GM12878 (cell line): ENCODE results near the gene CCL11. TPM values are rescaled to one million over a fixed set of nuclear protein-coding genes. Genes with fewer than 3 reads are reported as not detected.

Experiments used
- ATAC-seq: fragments of 200-7000 bp; cut with Tn5 transposase; 3 replicates; pipeline ENCODE4 v1.9.1; 2020; ENCODE audit warnings: mild to moderate bottlenecking, moderate library complexity
- BruUV-seq: library from RNA; stranded (reverse); fragments of 400-500 nt; replicated peaks from 2 replicates; lab custom pipeline; 2021; lab: Mats Ljungman, UMichigan
- CTCF ChIA-PET: fragments of 300-600 bp; sonication (Branson Sonifier 250); formaldehyde crosslinking; extraction: SDS; loops from one replicate; lab custom pipeline; 2021; ENCODE audit warnings: inconsistent platforms; lab: Yijun Ruan, JAX
- POLR2A ChIA-PET: fragments of 350-600 bp; formaldehyde crosslinking; extraction: SDS; loops from one replicate; lab custom pipeline; 2021; ENCODE audit warnings: inconsistent platforms; lab: Charles Lee
- RAD21 ChIA-PET: fragments of 300-600 bp; sonication (Branson Sonifier 250); formaldehyde crosslinking; loops from one replicate; lab custom pipeline; 2023; ENCODE audit warnings: antibody characterized with exemption; ENCODE audit not compliant: unreplicated experiment; lab: Charles Lee
- SMC1A ChIA-PET: fragments of 300-600 bp; sonication (Branson Sonifier 250); formaldehyde crosslinking; loops from one replicate; lab custom pipeline; 2023; ENCODE audit not compliant: unreplicated experiment, uncharacterized antibody; lab: Charles Lee
- DNase-seq: peaks from one replicate; pipeline ENCODE4 v3.0.0-alpha.2; 2011; ENCODE audit warnings: low read depth, low spot score
- FAIRE-seq: peaks from 3 replicates; lab custom pipeline; 2011; peaks lifted over from hg19 to GRCh38; lab: Jason Lieb, UNC
- H2AFZ ChIP-seq: 2 replicates; pipeline ENCODE4 v1.6.0; 2011; ENCODE audit warnings: low read depth, low read length, control low read depth; ENCODE audit not compliant: control insufficient read depth
- H3K27ac ChIP-seq: 2 replicates; pipeline ENCODE4 v1.5.1; 2011; ENCODE audit warnings: control low read depth; ENCODE audit not compliant: control insufficient read depth, insufficient read depth
- H3K27me3 ChIP-seq, 2 experiments: replicated peaks in 1 of 2; 2 replicates each; pipeline versions ENCODE4 v1.6.0 to v1.6.1; 2011; ENCODE audit warnings: low read length in 1 of 2; ENCODE audit not compliant: control insufficient read depth in 2 of 2, insufficient read depth in 2 of 2
- H3K36me3 ChIP-seq, 2 experiments: 2 replicates each; pipeline ENCODE4 v1.5.1; 2011; ENCODE audit warnings: low read length in 1 of 2; ENCODE audit not compliant: control insufficient read depth in 2 of 2, insufficient read depth in 2 of 2
- H3K4me1 ChIP-seq: 2 replicates; pipeline ENCODE4 v1.6.1; 2011; ENCODE audit warnings: mild to moderate bottlenecking, low read length, moderate library complexity, mixed read lengths; ENCODE audit not compliant: control insufficient read depth, insufficient read depth
- H3K4me2 ChIP-seq: 2 replicates; pipeline ENCODE4 v1.6.0; 2011; ENCODE audit warnings: control low read depth; ENCODE audit not compliant: control insufficient read depth, insufficient read depth
- H3K4me3 ChIP-seq: fragments of 200-600 bp; sonication (generic); 2 replicates; pipeline ENCODE4 v1.5.1; 2016
- H3K79me2 ChIP-seq: 2 replicates; pipeline ENCODE4 v1.6.0; 2011; ENCODE audit warnings: low read length; ENCODE audit not compliant: control insufficient read depth, insufficient read depth
- H3K9ac ChIP-seq: 2 replicates; pipeline ENCODE4 v1.8.0; 2011; ENCODE audit warnings: low read length, control low read depth, mixed read lengths; ENCODE audit not compliant: control insufficient read depth, insufficient read depth
- H3K9me3 ChIP-seq: replicated peaks from 3 replicates; pipeline ENCODE4 v1.5.1; 2011; ENCODE audit warnings: mild to moderate bottlenecking, low read length; ENCODE audit not compliant: control insufficient read depth, insufficient read depth
- H4K20me1 ChIP-seq: 2 replicates; pipeline ENCODE4 v1.6.0; 2011; ENCODE audit not compliant: control insufficient read depth, insufficient read depth
- CBFB ChIP-seq: IDR thresholded peaks from 2 replicates; pipeline ENCODE4 v1.6.1; 2016; ENCODE audit warnings: antibody characterized with exemption, low read depth
- CUX1 ChIP-seq: IDR thresholded peaks from 2 replicates; pipeline ENCODE4 v1.6.1; 2012; ENCODE audit warnings: improper control_type of control experiment, low read depth, low read length; ENCODE audit not compliant: insufficient replicate concordance
- E4F1 ChIP-seq: fragments of 450-650 bp; IDR thresholded peaks from 2 replicates; pipeline ENCODE4 v1.6.1; 2018; ENCODE audit warnings: borderline replicate concordance, mild to moderate bottlenecking; ENCODE audit not compliant: partially characterized antibody
- MTA2 ChIP-seq: fragments of 450-650 bp; IDR thresholded peaks from 2 replicates; pipeline ENCODE4 v1.6.1; 2016; ENCODE audit warnings: low read depth, mild to moderate bottlenecking, moderate library complexity
- NFIC ChIP-seq: IDR thresholded peaks from 2 replicates; pipeline ENCODE4 v1.6.1; 2012; ENCODE audit warnings: low read depth, mild to moderate bottlenecking, inconsistent platforms, low read length, moderate library complexity
- NFYB ChIP-seq: IDR thresholded peaks from 2 replicates; pipeline ENCODE4 v1.6.1; 2011; ENCODE audit warnings: low read depth, mild to moderate bottlenecking, low read length, improper control_type of control experiment, moderate library complexity; ENCODE audit not compliant: insufficient read depth
- NR2C2 ChIP-seq: IDR thresholded peaks from 2 replicates; pipeline ENCODE4 v1.6.1; 2011; ENCODE audit warnings: borderline replicate concordance, low read depth; ENCODE audit not compliant: control insufficient read depth, insufficient read length
- PML ChIP-seq: IDR thresholded peaks from 2 replicates; pipeline ENCODE4 v1.6.1; 2012; ENCODE audit warnings: low read length, inconsistent platforms
- POLR2AphosphoS5 ChIP-seq: IDR thresholded peaks from 2 replicates; pipeline ENCODE4 v1.6.1; 2011; ENCODE audit warnings: mild to moderate bottlenecking, low read length, inconsistent platforms
- RCOR1 ChIP-seq: conservative IDR thresholded peaks from 2 replicates; pipeline ENCODE4 v1.6.1; 2012; ENCODE audit warnings: low read depth, low read length, improper control_type of control experiment
- SMARCA5 ChIP-seq: fragments of 450-650 bp; IDR thresholded peaks from 2 replicates; pipeline ENCODE4 v1.6.1; 2017; ENCODE audit warnings: mild to moderate bottlenecking
- STAT3 ChIP-seq: IDR thresholded peaks from 2 replicates; pipeline ENCODE4 v1.6.1; 2011; ENCODE audit warnings: low read depth, low read length, improper control_type of control experiment
- TCF7 ChIP-seq: IDR thresholded peaks from 2 replicates; pipeline ENCODE4 v1.6.1; 2014; ENCODE audit warnings: antibody characterized with exemption, borderline replicate concordance
- WGBS: methylation state at CpG from one replicate; pipeline ENCODE4 v1.1.6; 2016; ENCODE audit warnings: low lambda C conversion rate; ENCODE audit not compliant: insufficient replicate concordance, insufficient coverage; ENCODE audit errors: missing lambda C conversion rate; 5-methylcytosine and 5-hydroxymethylcytosine counted together
- in situ Hi-C: fragments of 300-500 bp; cut with MboI; formaldehyde crosslinking; loops from 9 replicates; pipeline ENCODE4 v1.14.3; 2018; ENCODE audit warnings: mixed read lengths
- intact Hi-C: fragments of 100-400 bp; cut with micrococcal nuclease; formaldehyde crosslinking; loops from one replicate; pipeline ENCODE4 v1.14.2; 2022; ENCODE audit not compliant: unreplicated experiment
- polyA plus RNA-seq, 11 experiments: library from polyadenylated mRNA; depleted of rRNA in 4 of 11; unstranded in 6 of 11; stranded (reverse) in 5 of 11; fragments of >200 nt; fragmentation: Nextera tagmentation in 4 of 11; fragmentation: Illumina TruSeq in 1 of 11; extraction: Ambion mirVana in 4 of 11; extraction: Trizol in 1 of 11; gene quantifications; 1 replicate in 1 of 11; 2 replicates in 10 of 11; pipeline versions ENCODE4 v1.2.1 to v1.2.3, GENCODE V29; 2011 to 2016; ENCODE audit warnings: inconsistent platforms in 2 of 11, missing spikeins in 2 of 11, low read depth in 1 of 11
- total RNA-seq, 4 experiments: library from RNA; depleted of rRNA in 3 of 4; stranded (reverse); fragments of >200 nt in 3 of 4; fragmentation: Illumina TruSeq in 1 of 4; extraction: Trizol in 1 of 4; gene quantifications; 2 replicates each; pipeline versions ENCODE4 v1.2.1 to v1.2.3, GENCODE V29; 2013 to 2021
- TF ChIP-seq, protein P1 (sequence below): fragments of 450-650 bp; IDR thresholded peaks from 2 replicates; pipeline ENCODE4 v1.6.1; 2017; ENCODE audit warnings: mild to moderate bottlenecking
- TF ChIP-seq, protein P2 (sequence below): fragments of 150-350 bp; IDR thresholded peaks from 2 replicates; pipeline ENCODE4 v1.6.1; 2014; ENCODE audit warnings: mild to moderate bottlenecking, low read depth, low read length

CCL11 gene
- total and polyA plus RNA-seq, 10 of the 15 experiments (the other 5 are each of a cell fraction or from before 2014, with no cell fraction given), result not detected

DNA sequence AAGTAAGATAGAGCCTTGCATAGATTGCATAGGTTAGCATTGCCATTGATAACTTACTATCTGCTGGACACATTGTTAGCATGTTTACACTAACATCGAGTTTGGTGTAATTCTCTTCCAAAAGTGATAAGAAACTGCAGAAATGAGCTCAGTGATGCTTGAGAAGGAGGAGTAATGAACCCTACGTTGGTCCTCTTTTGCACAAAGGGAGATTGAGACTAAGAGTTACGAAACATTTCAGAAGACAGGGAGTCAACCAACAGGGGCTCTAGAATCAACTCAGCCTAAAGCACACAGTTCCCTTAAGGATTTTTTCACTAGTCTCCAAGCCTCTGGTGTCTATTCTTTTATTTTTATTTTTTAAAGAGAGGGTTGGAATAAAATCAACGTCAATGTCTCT lies 8.7 kb upstream of the CCL11 start:
- Histone ChIP-seq H3K27me3 (no peaks in the 10 kb centered on the region; a peak in 1 of 4 replicates), H4K20me1 (no peaks in the 10 kb centered on the region), H3K4me3 (no peak overlapping the region), H3K79me2 (no peaks in the 10 kb centered on the region), H3K9me3 (no peaks in the 10 kb centered on the region), H3K36me3 (no peaks in the 10 kb centered on the region), H2AFZ (no peak overlapping the region), H3K9ac (no peak overlapping the region), H3K27ac (no peak overlapping the region), H3K4me1 (no peaks in the 10 kb centered on the region), H3K4me2 (no peak overlapping the region)
- ChIA-PET CTCF (no interaction called here), RAD21 (no interaction called here), SMC1A (no interaction called here), POLR2A (no interaction called here)
- ATAC-seq (no peak), FAIRE-seq (no peak), DNase-seq (no peak)
- in situ Hi-C loops (no loop called here), intact Hi-C loops (no loop called here)
- no TSS peak for BruUV-seq
- 0% methylated on average over 4 of the region's 4 CpGs for WGBS
- TF ChIP-seq SMARCA5, result no peak
- TF ChIP-seq, protein P1, sequence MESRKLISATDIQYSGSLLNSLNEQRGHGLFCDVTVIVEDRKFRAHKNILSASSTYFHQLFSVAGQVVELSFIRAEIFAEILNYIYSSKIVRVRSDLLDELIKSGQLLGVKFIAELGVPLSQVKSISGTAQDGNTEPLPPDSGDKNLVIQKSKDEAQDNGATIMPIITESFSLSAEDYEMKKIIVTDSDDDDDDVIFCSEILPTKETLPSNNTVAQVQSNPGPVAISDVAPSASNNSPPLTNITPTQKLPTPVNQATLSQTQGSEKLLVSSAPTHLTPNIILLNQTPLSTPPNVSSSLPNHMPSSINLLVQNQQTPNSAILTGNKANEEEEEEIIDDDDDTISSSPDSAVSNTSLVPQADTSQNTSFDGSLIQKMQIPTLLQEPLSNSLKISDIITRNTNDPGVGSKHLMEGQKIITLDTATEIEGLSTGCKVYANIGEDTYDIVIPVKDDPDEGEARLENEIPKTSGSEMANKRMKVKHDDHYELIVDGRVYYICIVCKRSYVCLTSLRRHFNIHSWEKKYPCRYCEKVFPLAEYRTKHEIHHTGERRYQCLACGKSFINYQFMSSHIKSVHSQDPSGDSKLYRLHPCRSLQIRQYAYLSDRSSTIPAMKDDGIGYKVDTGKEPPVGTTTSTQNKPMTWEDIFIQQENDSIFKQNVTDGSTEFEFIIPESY, result no peak
- TF ChIP-seq POLR2AphosphoS5, result no peak
- TF ChIP-seq, protein P2, sequence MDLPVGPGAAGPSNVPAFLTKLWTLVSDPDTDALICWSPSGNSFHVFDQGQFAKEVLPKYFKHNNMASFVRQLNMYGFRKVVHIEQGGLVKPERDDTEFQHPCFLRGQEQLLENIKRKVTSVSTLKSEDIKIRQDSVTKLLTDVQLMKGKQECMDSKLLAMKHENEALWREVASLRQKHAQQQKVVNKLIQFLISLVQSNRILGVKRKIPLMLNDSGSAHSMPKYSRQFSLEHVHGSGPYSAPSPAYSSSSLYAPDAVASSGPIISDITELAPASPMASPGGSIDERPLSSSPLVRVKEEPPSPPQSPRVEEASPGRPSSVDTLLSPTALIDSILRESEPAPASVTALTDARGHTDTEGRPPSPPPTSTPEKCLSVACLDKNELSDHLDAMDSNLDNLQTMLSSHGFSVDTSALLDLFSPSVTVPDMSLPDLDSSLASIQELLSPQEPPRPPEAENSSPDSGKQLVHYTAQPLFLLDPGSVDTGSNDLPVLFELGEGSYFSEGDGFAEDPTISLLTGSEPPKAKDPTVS, result no peak
- no peak for TF ChIP-seq STAT3
- no peak for TF ChIP-seq PML
- no peak for TF ChIP-seq NR2C2
- no peak for TF ChIP-seq CUX1
- no peak for TF ChIP-seq TCF7
- no peak for TF ChIP-seq CBFB
- TF ChIP-seq NFIC, result no peak
- no peak for TF ChIP-seq E4F1
- no peak for TF ChIP-seq NFYB
- no peak for TF ChIP-seq RCOR1
- TF ChIP-seq MTA2, result no peak
